GM12874 (cell line): ENCODE data around the gene LMOD1.

Experiments used
- CTCF ChIP-seq: IDR thresholded peaks from 2 replicates; pipeline ENCODE4 v1.5.1; 2011; ENCODE audit warnings: low read depth, mild to moderate bottlenecking, control low read depth, low read length, moderate library complexity; ENCODE audit not compliant: insufficient read depth

The LMOD1 gene

GRCh38 chr1:201944639-201945038 lies 1.7 kb downstream of the LMOD1 start:
- no peak for TF ChIP-seq CTCF

- no peak for TF ChIP-seq CTCF
These were observed 2.3 kb downstream of the LMOD1 start for GRCh38 chr1:201944002-201944401.

- TF ChIP-seq CTCF, result no peak
These were observed 4.2 kb downstream of the LMOD1 start for GRCh38 chr1:201942129-201942495.

- TF ChIP-seq CTCF, result no peak
These were observed 4.8 kb downstream of the LMOD1 start for GRCh38 chr1:201941420-201942128.

GRCh38 chr1:201939574-201939973 lies 6.8 kb downstream of the LMOD1 start:
- TF ChIP-seq CTCF, result no peak

- no peak for TF ChIP-seq CTCF
These were observed 7.2 kb downstream of the LMOD1 start for GRCh38 chr1:201939148-201939547.

GRCh38 chr1:201938440-201939035 lies 7.8 kb downstream of the LMOD1 start:
- no peak for TF ChIP-seq CTCF
